Progenitor cell of endocrine pancreas (in vitro differentiated cells): ENCODE results near the gene MMS22L. TPM values are rescaled to one million over a fixed set of nuclear protein-coding genes. Genes with fewer than 3 reads are reported as not detected.

Source experiments
- DNase-seq: peaks from one replicate; pipeline ENCODE4 v3.0.0; 2021; ENCODE audit warnings: low spot score; ENCODE audit not compliant: unreplicated experiment
- H3K27ac Mint-ChIP-seq: 2 replicates; pipeline ENCODE4 v1.8.0; 2021; ENCODE audit warnings: mild to moderate bottlenecking, moderate library complexity, mixed read lengths
- H3K27me3 Mint-ChIP-seq: 2 replicates; pipeline ENCODE4 v1.8.0; 2021; ENCODE audit warnings: mixed read lengths
- H3K36me3 Mint-ChIP-seq: 2 replicates; pipeline ENCODE4 v1.8.0; 2022; ENCODE audit warnings: mixed read lengths; ENCODE audit not compliant: insufficient read depth
- H3K4me1 Mint-ChIP-seq: 2 replicates; pipeline ENCODE4 v1.8.0; 2021; ENCODE audit warnings: low read depth, mixed read lengths
- H3K4me3 Mint-ChIP-seq: 2 replicates; pipeline ENCODE4 v1.8.0; 2021; ENCODE audit warnings: low read depth, mild to moderate bottlenecking, moderate library complexity, mixed read lengths
- H3K9me3 Mint-ChIP-seq: 2 replicates; pipeline ENCODE4 v1.8.0; 2021; ENCODE audit warnings: low read depth, mixed read lengths
- CTCF ChIP-seq: fragments of 200-600 bp; sonication (generic); IDR thresholded peaks from one replicate; pipeline ENCODE4 v1.5.0; 2021; ENCODE audit warnings: antibody characterized with exemption, mild to moderate bottlenecking; ENCODE audit not compliant: unreplicated experiment
- total RNA-seq: library from RNA; stranded (reverse); gene quantifications from 2 replicates; pipeline ENCODE4 v1.2.1, GENCODE V29; 2021

Gene MMS22L
- total RNA-seq, 1 donor from 2014 or later: 20.2 TPM

DNA sequence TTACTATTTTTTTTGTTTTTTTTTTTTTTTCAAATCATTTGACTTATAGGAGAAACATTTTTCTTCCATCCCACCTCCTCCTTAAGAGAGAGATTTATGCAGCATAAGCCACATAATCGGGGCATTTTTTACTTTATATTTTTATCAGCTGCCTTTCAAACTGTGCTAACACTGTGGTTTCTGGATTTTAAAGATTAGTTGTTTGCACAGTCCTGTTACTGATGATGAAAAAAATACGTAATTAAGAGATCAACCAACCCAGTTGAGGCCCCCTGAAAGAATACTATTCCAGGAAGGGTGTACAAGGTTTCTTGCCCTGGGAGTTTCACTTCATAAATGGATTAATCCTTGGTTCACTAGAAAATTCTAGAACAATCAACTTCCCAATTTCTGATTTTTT lies 68.3 kb downstream of the MMS22L start:
- Mint-ChIP-seq H3K27ac (no peak overlapping the region), H3K9me3 (no peaks in the 10 kb centered on the region), H3K4me3 (no peak overlapping the region), H3K4me1 (peaks cover 3% of the 10 kb centered on the region), H3K36me3 (no peaks in the 10 kb centered on the region), H3K27me3 (no peaks in the 10 kb centered on the region)
- no peak for TF ChIP-seq CTCF
- no peak for DNase-seq

DNA sequence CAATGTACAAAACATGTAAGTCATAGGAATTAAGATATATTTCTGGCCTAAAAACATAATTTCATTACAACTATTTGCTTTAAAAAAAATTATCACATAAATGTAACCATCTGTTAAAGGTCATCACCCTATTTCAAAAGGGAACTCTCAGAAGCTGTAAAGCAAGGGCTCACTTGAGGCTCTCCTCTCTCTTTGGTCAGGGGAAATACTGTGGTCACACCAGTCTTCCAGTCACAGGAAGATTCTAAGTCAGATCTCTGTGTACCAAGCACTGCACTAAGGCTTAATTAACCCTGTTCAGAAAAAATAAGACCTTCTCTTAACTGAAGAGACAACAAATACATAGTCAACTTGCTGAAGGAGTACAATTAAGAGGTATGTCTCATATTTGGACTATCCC lies 75.6 kb downstream of the MMS22L start:
- DNase-seq: no peak
- no peak overlapping the region for H3K4me3 Mint-ChIP-seq
- no peak for TF ChIP-seq CTCF
- peaks cover 5% of the 10 kb centered on the region for H3K4me1 Mint-ChIP-seq
- no peak overlapping the region for H3K27ac Mint-ChIP-seq
- H3K36me3 Mint-ChIP-seq: peaks cover 2% of the 10 kb centered on the region
- no peaks in the 10 kb centered on the region for H3K9me3 Mint-ChIP-seq
- no peaks in the 10 kb centered on the region for H3K27me3 Mint-ChIP-seq

GRCh38 chr6:97205966-97206365 lies 77.0 kb downstream of the MMS22L start:
- H3K27ac Mint-ChIP-seq: no peak overlapping the region
- no peak for TF ChIP-seq CTCF

GRCh38 chr6:97203343-97203742 lies 79.7 kb downstream of the MMS22L start:
- H3K4me1 Mint-ChIP-seq: peaks cover 9% of the 10 kb centered on the region
- no peaks in the 10 kb centered on the region for H3K9me3 Mint-ChIP-seq
- DNase-seq: no peak
- no peak overlapping the region for H3K27ac Mint-ChIP-seq
- H3K27me3 Mint-ChIP-seq: no peaks in the 10 kb centered on the region
- H3K36me3 Mint-ChIP-seq: peaks cover 5% of the 10 kb centered on the region
- no peak overlapping the region for H3K4me3 Mint-ChIP-seq
- no peak for TF ChIP-seq CTCF

More at GRCh38 chr6:97205966-97206365, 77.0 kb downstream of the MMS22L start:
- H3K27me3 Mint-ChIP-seq: no peaks in the 10 kb centered on the region
- DNase-seq: no peak
- peaks cover 2% of the 10 kb centered on the region for H3K36me3 Mint-ChIP-seq
- no peak overlapping the region for H3K4me3 Mint-ChIP-seq
- H3K4me1 Mint-ChIP-seq: peaks cover 9% of the 10 kb centered on the region
- no peaks in the 10 kb centered on the region for H3K9me3 Mint-ChIP-seq

GRCh38 chr6:97198046-97198565 lies 84.9 kb downstream of the MMS22L start:
- Mint-ChIP-seq H3K36me3 (peaks cover 5% of the 10 kb centered on the region), H3K27ac (no peak overlapping the region), H3K27me3 (no peaks in the 10 kb centered on the region), H3K9me3 (no peaks in the 10 kb centered on the region), H3K4me1 (peaks cover 12% of the 10 kb centered on the region), H3K4me3 (no peak overlapping the region)
- TF ChIP-seq CTCF: no peak
- no peak for DNase-seq
